C4-2B (cell line): ENCODE results near the gene KCTD14.
"Not testable (repeated sequence)": the region's sequence is repeated elsewhere in the genome, so short reads cannot be mapped to it uniquely, and the experiment has no call there.

Experiments used
- H3K27ac ChIP-seq: fragments of 450-650 bp; 2 replicates; pipeline ENCODE4 v1.5.1; 2017
- ZFX ChIP-seq: fragments of 450-650 bp; IDR thresholded peaks from 2 replicates; pipeline ENCODE4 v1.6.1; 2017
- TF ChIP-seq, protein P1 (sequence below): fragments of 450-650 bp; conservative IDR thresholded peaks from 2 replicates; pipeline ENCODE4 v1.5.1; 2017; ENCODE audit warnings: mild to moderate bottlenecking

Gene KCTD14

GRCh38 chr11:78019808-78020207, 3.3 kb downstream of the KCTD14 start:
- no peak overlapping the region for H3K27ac ChIP-seq
- TF ChIP-seq, protein P1, sequence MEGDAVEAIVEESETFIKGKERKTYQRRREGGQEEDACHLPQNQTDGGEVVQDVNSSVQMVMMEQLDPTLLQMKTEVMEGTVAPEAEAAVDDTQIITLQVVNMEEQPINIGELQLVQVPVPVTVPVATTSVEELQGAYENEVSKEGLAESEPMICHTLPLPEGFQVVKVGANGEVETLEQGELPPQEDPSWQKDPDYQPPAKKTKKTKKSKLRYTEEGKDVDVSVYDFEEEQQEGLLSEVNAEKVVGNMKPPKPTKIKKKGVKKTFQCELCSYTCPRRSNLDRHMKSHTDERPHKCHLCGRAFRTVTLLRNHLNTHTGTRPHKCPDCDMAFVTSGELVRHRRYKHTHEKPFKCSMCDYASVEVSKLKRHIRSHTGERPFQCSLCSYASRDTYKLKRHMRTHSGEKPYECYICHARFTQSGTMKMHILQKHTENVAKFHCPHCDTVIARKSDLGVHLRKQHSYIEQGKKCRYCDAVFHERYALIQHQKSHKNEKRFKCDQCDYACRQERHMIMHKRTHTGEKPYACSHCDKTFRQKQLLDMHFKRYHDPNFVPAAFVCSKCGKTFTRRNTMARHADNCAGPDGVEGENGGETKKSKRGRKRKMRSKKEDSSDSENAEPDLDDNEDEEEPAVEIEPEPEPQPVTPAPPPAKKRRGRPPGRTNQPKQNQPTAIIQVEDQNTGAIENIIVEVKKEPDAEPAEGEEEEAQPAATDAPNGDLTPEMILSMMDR: no peak
- TF ChIP-seq ZFX: no peak

GRCh38 chr11:78015878-78016277, 7.2 kb downstream of the KCTD14 start:
- TF ChIP-seq, protein P1: no peak
- TF ChIP-seq ZFX: no peak
- no peak overlapping the region for H3K27ac ChIP-seq

DNA sequence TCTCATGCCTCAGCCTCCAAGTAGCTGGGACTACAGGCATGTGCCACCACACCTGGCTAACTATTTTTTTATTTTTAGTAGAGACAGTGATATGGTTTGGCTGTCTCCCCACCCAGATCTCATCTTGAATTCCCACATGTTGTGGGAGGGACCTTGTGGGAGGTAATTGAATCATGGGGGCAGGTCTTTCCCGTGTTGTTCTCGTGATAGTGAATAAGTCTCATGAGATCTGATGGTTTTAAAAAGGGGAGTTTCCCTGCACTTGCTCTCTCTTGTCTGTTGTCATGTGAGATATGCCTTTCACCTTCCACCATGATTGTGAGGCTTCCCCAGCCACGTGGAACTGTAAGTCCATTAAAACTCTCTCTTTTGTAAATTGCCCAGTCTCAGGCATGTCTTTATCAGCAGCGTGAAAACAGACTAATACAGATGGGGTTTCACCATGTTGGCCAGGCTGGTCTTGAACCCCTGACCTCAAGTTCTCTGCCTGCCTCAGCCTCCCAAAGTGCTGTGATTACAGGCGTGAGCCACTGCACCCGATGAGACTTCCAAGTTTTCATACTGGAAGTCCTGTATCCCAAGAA, 8.0 kb downstream of the KCTD14 start:
- not testable (repeated sequence) for H3K27ac ChIP-seq

- no peak overlapping the region for H3K27ac ChIP-seq
- TF ChIP-seq ZFX: no peak
- TF ChIP-seq, protein P1: no peak
Measured at GRCh38 chr11:78011301-78011700, 11.8 kb downstream of the KCTD14 start.

DNA sequence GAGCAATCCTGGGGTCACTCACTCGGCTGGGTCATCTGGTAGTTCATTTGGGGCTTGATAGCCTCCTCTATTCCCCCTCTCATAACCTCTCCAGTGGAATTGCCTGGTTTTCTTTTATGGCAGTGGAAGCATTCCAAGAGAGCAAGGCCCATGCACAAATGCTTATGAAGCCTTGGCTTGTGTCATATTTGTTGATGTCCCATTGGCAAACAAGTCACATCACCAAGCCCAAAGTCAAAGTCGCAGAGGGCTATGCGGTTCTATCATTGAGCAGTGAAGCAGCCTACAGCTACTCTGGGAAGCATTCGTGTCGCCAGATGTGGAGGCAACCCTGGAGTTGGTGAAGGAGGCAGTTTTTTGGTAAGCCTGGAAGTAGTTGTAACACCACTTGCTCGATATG, 12.3 kb downstream of the KCTD14 start:
- TF ChIP-seq ZFX: no peak
- TF ChIP-seq, protein P1: no peak
- no peak overlapping the region for H3K27ac ChIP-seq

- H3K27ac ChIP-seq: no peak overlapping the region
- no peak for TF ChIP-seq ZFX
- TF ChIP-seq, protein P1: no peak
Measured at GRCh38 chr11:78010304-78010703, 12.8 kb downstream of the KCTD14 start.

DNA sequence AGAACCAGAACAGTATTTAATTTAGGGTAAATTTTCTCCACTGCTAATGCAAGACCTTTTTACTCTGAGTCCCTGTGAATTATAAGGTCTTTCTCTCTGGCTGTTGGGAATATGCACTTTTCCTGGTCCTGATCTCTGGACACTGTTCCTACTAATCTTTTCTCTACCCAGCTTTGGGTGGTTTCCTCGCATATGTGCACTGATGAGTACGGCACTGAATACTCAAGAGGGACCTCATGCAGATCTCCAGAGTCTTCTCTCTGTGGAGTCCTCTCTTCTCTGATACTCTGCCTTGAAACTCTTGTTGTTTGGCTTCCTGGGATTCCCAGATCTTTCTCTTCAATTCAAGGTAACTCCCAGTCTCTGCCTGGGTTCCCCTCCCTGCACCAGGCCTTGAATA, 14.0 kb downstream of the KCTD14 start:
- no peak for TF ChIP-seq ZFX
- TF ChIP-seq, protein P1: no peak
- H3K27ac ChIP-seq: no peak overlapping the region

DNA sequence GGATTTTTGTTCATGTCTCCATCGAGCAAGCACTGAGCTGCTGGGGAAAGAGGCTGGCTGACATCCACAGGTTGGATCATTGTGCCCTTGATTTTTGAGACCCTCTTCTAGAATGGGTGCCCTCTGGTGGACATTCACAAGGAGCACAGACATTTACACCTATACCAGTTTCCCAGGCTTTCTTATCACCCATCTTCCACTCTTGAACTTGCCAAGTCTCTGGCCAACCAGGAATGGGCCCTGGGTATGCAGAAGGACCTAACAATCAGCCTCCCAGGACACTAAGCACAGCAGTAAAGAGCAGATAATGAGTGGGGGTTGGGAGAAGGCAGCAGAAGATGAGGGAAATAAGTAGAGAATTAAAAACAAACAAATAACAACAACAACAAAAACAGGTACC, 22.9 kb downstream of the KCTD14 start:
- no peak overlapping the region for H3K27ac ChIP-seq

More for the DNA sequence above, 22.9 kb downstream of the KCTD14 start:
- TF ChIP-seq, protein P1: peak; percentile 90
- TF ChIP-seq ZFX: no peak
